ENCODE results near the gene SHLD1.
"Not testable (repeated sequence)": the region's sequence is repeated elsewhere in the genome, so short reads cannot be mapped to it uniquely, and the experiment has no call there.

Gene SHLD1

GRCh38 chr20:5749952-5750779 lies at the start of gene SHLD1:
Gene SHLD1, plus strand, starts transcription at chr20:5750401. Its CDS starts 22,465 bp downstream, at chr20:5772866.
- peak; percentile 93 for DNase-seq

GRCh38 chr20:5702339-5702738 lies 47.9 kb upstream of the SHLD1 start:
- not testable (repeated sequence) for DNase-seq

- peak; percentile 37 for DNase-seq
Measured at GRCh38 chr20:5703681-5704101, 46.5 kb upstream of the SHLD1 start.

GRCh38 chr20:5705827-5706226 lies 44.4 kb upstream of the SHLD1 start:
- no peak for DNase-seq

GRCh38 chr20:5706797-5707196 lies 43.4 kb upstream of the SHLD1 start:
- peak; percentile 21 for DNase-seq

- DNase-seq, result no peak
Measured at GRCh38 chr20:5710551-5710950, 39.6 kb upstream of the SHLD1 start.

- DNase-seq, result no peak
Measured at GRCh38 chr20:5714261-5715041, 35.8 kb upstream of the SHLD1 start.

DNA sequence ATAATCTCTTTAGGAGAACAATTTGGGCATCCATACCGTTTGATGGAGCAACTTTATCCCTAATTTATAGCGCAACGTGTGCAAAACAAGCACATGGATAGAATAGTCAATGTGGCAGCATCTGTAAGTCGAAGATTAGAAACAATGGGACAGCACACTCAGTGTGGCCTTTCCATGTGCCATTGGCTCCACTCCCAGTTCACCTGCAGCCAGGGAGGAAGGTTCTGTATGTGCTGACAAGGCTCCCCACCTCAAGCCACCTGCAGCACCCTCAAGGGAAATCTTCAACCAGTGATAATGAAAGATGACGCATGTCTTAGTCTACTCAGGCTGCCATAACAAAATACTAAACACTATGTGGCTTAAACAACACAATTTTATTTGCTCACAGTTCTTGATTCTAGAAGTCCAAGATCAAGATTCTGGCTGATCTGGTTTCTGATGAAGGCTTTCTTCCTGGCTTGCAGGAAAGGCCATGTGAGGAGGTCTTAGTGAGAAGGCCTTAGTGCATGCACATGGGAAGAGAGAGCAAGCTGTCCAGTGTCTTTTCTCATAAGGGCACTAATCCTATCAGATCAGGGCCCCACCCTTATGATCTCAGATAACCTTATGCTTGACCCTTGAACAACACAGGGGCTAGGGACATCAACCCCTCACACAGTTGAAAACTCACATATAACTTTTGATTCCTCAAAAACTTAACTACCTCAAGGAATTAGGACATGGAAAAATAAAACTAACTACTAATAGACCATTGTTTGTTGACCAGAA lies 34.9 kb upstream of the SHLD1 start:
- no peak for DNase-seq

GRCh38 chr20:5716953-5717352 lies 33.2 kb upstream of the SHLD1 start:
- no peak for DNase-seq

- DNase-seq, result no peak
Measured at GRCh38 chr20:5718896-5719595, 31.2 kb upstream of the SHLD1 start.

DNA sequence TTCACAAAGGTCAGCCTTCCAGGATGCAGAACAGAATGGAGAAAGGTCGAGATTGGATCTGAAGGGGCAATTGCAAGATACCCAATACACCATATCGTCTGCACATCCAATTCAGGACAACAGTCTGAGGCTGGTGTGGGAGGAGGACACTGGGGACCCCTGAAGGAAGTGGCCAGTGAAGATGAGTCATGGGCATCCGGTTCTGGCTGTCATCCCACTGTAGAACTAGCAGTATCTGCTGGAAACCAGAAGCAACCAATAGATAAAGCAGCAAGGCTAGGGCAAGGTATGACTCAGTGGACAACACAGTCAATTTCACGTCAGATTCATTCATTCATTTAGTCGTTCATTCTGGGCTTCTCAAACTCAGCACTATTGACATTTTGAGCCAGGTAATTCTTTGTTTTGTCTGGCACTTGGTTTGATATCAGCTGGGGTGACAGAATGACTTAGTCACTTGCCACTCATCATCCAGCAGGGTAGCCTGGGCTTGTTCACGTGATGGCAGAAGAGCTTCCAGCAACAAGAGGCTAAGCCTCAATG lies 30.3 kb upstream of the SHLD1 start:
- peak; percentile 72 for DNase-seq

- DNase-seq, result no peak
Measured at GRCh38 chr20:5720696-5721095, 29.5 kb upstream of the SHLD1 start.

DNA sequence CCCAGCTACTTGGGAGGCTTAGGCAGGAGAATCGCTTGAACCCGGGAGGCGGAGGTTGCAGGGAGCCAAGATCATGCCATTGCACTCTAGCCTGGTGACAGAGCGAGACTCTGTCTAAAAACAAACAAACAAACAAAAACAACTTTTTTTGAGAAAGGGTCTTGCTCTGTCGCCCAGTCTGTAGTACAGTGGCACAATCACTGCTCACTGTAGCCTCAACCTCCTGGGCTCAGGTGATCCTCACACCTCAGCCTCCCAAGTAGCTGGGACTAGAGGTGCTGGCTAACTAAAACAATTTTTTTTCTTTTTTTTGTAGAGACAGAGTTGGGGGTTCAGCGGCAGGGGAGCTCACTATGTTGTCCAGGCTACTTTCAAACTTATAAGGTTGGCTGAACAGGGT lies 28.8 kb upstream of the SHLD1 start:
- DNase-seq, result not testable (repeated sequence)

- no peak for DNase-seq
Measured at GRCh38 chr20:5722927-5723326, 27.3 kb upstream of the SHLD1 start.

GRCh38 chr20:5725183-5725463 lies 25.1 kb upstream of the SHLD1 start:
- not testable (repeated sequence) for DNase-seq

GRCh38 chr20:5727018-5727515 lies 23.1 kb upstream of the SHLD1 start:
- DNase-seq, result peak; percentile 36

GRCh38 chr20:5729348-5729747 lies 20.9 kb upstream of the SHLD1 start:
- DNase-seq, result no peak

DNA sequence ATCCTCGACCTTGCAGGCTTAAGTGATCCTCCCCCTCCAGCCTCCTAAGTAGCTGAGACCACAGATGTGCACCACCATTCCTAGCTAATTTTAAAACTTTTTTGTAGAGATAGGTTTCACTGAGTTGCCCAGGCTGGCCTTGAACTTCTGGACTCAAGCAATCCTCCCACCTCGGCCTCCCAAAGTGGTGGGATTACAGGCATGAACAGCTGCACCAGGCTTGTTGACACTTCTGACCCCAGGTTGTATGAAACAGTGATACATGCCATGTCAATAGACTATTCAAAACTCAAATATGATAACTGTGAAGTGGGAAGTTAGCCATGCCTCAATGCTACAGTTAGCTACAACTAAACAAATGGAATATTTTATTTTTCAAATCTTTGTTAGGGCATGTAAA lies 20.1 kb upstream of the SHLD1 start:
- DNase-seq, result no peak

- no peak for DNase-seq
Measured at GRCh38 chr20:5731753-5732366, 18.3 kb upstream of the SHLD1 start.

DNA sequence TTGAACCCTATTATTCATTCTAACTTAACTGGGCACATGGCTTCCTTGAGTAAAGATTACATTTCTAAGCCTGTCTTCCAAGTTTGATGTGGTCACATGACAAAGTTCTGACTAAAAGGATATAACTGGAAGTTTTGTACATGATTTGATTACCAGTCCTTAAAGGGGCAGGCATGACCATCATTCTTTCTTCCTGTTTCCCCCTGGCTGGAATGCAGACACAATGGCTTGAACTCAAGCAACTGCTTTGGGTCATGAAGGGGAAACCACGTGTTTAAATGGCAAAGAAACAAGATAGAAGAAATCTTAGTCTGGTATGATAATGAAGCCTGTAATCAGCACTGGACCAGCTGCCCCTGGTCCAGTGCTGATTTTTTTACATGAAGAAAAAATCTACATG lies 15.6 kb upstream of the SHLD1 start:
- DNase-seq, result no peak

DNA sequence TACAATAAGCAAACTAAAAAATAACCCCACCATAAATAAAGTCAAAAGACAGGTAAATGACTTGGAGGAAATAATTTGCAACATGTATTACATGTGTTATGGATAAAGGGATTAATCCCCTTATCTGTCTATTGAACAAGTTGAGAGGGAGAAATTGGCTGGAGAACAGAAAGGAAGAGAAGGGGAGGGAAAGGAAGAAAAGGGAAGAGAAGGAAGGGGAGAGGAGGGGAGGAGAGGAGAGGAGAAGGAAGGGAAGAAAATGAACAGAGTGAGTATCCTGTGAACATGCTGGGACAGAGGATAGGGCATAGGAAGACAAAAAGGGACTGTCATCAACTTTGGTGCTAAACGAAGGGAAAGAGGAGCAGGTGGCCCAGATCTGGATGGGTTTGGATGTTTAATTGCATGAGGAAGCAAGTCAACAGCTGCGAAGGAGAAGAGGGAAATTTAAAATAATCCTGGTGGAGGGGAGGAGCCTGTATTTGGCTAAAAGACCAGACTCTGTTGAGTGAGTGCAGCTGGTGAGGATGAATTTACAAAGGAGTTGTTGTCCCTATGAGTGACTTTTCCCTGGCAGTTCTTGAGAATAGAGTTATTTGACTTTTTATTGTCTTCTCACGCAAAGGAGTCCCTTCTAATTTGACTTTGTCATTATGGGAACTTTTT lies 14.2 kb upstream of the SHLD1 start:
- DNase-seq, result no peak

GRCh38 chr20:5737619-5737953 lies 12.6 kb upstream of the SHLD1 start:
- no peak for DNase-seq
